GM18508 (cell line): Measurements from ENCODE around the gene AMD1.
"Not testable (repeated sequence)": the region's sequence is repeated elsewhere in the genome, so short reads cannot be mapped to it uniquely, and the experiment has no call there.

ENCODE experiments used
- ATAC-seq: cut with Tn5 transposase; IDR thresholded peaks from one replicate; pipeline ENCODE4 v1.9.1; 2021; ENCODE audit warnings: moderate number of reproducible peaks; ENCODE audit not compliant: insufficient read depth, unreplicated experiment

Gene AMD1

DNA sequence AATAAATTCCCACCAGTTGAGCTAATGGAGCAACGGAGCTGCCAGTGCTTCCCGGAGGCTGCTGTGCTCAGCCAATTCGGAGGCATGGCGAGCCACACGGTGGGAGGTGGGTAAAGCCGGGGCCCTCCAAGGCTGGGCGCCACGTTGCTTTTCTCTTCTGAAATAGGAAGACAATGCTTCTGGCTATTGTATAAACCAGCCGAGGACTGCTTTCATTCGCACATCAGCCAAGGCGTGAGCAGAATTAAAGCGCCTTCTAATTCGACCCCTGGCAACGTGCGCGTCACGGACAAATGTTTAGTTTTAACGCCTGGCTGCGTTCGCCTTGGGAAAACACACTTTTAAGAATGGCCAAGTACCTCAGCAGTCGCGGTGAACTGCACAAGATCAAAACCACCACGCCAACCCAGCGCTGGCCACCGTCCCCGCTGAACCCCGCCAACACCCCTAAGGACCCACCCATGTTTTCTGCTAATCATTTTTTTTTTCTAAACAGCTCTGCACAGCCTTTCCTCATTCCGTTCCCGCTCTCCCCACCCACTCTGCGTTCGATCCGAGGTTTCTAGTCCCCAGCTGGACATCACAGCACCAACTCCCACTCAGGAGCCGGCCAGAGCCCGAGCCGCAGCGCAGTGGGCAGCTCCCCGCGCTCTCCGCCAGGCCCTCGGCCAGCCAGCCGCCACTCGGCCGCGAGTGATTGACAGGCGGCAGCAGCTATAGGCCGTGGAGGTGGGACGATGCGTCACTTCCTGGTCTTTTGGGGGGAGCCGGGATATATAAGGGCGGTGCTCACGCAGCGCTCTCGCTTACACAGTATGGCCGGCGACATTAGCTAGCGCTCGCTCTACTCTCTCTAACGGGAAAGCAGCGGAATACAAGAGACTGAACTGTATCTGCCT, at the start of gene AMD1:
TSS of gene AMD1 (plus strand) at position 805 of the 899 bp plus-strand sequence. CDS start 321 bp downstream, outside the sequence.
- peak; percentile 63 for ATAC-seq

DNA sequence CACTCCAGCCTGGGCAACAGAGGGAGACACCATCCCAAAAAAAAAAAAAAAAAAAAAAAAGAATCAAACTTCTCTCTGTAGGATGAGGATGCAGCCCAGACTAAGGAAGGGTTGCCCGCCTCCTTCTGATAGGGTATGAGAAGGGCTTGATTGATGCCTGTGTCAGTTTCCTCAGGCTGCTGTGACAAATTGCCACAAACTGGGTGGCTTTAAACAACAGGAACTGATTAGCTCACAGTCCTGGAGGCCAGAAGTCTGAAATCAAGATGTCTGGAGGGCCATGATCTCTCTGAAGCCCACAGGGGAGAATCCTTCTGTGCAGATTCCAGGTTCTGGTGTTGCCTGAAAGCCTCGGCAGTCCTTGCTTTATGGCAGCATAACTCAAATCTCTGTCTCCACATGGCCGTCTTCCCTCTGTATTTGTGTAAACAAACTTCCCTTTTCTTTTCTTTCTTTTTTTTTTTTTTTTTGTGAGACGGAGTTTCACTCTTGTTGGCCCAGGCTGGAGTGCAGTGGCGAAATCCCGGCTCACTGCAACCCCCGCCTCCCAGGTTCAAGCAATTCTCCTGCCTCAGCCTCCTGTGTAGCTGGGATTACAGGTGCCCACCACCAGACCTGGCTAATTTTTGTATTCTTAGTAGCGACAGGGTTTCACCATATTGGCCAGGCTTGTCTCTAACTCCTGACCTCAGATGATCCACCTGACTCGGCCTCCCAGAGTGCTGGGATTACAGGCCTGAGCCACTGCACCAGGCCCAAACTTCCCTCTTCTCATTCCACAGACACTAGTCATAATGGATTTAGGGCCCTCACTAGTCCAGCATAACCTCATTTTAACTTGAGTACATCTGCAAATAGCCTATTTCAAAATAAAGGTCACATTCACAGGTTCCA, 48.1 kb upstream of the AMD1 start:
- ATAC-seq, result no peak

DNA sequence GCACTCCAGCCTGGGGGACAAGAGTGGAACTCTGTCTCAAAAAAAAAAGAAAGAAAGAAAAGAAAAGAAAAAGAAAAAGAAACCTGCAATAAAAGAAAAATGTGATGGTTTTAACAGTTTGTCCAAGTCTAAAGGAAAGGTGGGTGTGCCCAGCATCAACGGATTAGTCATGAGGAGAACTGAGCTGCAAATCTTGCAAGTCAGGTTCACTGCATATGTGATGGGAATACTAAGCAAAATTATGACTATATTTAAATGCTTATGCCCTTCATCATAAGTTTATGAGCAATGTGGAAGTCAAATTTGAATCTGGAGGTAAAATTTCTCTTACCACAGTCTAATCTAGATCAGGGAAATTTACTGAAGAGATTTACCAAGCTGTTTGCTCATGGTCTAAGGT, 46.2 kb upstream of the AMD1 start:
- ATAC-seq, result no peak

DNA sequence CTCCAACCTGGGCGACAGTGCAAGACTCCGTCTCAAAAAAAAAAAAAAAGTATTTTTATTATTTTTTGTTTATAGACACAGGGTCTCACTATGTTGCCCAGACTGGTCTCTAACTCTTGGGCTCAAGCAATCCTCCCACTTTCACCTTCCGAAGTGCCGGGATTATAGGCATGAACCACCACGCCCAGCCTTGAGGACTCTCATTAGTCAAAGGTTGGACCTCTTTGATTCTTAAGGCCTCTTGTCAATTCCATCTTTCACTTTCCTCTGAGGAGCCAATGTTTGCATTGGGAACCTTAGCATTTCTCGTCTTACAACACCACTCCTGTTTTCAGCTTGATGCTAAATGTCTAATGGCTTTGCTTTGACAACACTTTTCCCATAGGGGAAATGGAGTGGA, 43.2 kb upstream of the AMD1 start:
- ATAC-seq, result no peak

DNA sequence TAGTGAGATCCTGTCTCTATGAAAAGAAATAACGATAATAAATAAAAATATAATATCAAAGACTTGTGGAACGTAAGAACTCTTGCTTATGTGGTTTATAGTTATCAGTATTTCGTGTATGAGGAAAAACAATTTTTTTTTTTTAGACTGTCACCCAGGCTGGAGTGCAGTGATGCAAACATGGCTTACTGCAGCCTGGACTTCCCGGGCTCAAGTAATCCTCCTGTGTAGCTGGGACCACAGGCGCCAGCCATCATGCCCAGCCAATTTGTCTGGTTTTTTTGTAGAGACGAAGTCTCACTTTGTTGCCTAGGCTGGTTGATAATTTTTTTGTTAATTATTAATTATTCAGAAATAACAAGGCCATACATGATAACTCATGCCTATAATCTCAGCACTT, 40.8 kb upstream of the AMD1 start:
- no peak for ATAC-seq

DNA sequence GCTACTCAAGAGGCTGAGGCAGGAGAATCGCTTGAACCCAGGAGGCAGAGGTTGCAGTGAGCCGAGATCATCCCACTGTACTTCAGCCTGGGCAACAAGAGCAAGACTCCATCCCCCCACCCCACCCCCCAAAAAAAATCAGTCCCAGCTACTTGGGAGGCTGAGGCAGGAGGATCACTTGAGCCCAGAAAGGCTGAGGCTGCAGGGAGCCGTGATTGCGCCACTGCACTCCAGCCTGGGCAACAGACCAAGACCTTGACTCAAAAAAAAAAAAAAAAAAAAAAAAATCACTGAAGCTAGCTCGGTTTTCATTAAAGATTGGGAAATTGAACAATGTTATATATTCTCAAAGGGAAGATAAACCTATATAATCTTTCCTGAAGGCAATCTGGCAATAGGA, 38.8 kb upstream of the AMD1 start:
- ATAC-seq, result not testable (repeated sequence)

DNA sequence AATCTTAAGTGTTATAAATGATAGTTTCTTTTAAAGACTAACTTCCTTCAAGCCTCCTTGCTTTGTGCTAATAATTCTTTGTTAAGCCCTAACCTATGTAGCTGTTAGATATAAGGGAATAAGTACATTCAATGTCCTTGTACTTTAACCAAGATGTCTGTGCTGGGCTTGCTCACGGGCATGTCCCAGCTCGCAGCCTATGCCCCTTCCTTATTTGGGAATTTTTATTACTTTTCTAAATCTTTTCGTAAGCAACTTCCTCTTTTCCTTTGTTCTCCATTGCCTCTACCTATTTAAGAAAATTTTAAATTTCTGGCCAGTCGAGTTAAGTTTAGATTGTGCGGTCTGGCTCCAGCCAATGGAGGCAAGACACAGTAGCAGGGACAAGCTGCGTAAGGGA, 33.3 kb upstream of the AMD1 start:
- ATAC-seq, result no peak

DNA sequence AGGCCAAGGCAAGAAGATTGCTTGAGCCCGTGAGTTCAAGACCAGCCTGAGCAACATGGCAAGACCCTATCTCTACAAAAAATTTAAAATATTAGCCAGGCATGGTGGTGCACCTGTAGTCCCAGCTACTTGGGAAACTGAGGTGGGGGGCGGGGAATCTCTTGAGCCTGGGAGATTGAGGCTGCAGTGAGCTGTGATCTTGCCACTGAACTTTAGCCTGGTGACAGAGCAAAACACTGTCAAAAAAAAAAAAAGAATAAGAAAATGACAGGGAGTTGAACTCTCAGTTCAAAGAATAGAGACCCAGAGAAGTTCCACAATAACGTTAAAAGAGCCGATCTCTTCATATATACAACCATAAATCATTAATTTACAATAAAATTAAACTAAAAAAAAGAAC, 24.8 kb upstream of the AMD1 start:
- ATAC-seq, result no peak

DNA sequence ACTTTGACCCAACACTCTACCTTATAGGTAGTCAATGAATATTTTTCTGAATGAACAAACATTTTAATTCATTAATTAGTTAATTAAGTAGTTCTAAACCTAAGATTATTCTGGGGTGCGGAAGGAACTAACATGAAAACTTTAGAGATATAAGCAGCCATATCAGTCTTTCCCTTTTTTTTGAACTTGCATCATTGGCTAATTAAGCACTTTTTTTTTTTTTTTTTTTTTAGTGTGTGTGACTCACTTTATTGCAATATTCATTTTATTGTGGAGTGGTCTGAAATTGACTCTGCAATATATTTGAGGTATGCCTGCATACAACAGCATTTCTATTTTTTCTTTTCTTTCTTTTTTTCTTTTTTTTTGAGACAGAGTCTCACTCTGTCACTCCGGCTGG, 21.8 kb upstream of the AMD1 start:
- no peak for ATAC-seq

DNA sequence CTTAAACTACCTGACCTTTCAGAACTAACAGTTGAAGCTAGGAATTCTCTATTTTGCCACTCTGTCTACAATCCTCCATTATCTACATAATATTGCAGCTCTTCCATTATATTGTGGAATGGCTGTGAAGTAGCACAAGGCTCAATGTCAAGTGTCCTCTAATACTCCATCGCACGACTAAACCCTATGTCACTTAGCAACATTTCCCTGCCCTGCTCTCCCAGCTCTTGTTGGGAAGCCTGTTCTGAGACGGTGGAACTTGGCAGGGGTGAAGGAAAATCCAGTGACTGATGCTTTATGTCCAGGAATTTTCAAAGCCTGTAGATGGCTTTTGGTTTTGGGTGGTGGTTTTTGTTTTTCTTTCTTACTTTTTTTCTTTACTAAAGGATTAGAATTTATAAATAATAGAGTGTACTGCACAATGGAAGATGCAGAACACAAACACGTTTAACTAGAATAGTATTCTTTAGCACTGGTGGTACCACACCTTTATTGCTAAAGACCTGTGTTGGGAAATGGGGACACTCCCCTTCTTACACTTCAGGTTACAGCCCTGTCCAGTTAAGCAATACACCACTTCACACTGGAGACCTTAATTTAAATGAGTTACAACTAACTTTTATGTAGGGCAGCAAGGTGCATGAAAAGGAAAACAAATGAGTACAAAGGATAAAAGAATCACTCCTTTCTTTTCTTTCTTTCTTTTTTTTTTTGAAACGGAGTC, 20.7 kb upstream of the AMD1 start:
- no peak for ATAC-seq

DNA sequence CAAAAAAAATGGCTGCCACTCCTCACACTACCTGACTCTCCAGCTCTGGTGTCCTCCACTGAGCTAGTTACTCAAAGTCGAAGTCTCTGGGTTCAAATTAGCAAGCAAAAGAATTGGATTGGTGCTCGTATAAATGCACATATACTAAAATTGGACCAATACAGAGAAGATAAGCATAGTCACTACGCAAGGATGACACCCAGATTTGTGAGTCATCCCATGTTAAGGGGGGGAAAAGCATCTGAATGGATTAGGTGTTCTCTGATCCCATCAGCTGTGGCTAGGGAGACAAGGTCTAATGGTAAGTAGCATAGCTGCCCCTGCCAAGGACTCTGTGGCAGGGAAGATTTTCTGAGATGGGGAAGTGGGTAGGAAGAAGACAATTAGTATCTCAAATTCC, 18.3 kb upstream of the AMD1 start:
- ATAC-seq, result no peak

DNA sequence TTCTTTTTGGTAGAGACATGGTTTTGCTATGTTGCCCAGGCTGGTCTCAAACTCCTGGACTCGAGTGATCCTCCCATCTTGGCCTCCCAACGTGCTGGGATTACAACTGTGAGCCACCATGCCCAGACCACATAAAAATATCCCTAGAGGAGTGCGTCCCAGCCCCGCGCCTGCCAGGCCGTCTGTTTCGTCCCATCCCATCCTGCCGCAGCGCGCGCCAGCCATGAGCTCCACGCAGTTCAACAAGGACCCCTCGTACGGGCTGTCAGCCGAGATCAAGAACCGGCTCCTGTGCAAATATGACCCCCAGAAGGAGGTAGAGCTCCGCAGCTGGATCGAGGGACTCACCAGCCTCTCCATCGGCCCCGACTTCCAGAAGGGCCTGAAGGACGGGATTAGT, 16.6 kb upstream of the AMD1 start:
- ATAC-seq, result no peak

DNA sequence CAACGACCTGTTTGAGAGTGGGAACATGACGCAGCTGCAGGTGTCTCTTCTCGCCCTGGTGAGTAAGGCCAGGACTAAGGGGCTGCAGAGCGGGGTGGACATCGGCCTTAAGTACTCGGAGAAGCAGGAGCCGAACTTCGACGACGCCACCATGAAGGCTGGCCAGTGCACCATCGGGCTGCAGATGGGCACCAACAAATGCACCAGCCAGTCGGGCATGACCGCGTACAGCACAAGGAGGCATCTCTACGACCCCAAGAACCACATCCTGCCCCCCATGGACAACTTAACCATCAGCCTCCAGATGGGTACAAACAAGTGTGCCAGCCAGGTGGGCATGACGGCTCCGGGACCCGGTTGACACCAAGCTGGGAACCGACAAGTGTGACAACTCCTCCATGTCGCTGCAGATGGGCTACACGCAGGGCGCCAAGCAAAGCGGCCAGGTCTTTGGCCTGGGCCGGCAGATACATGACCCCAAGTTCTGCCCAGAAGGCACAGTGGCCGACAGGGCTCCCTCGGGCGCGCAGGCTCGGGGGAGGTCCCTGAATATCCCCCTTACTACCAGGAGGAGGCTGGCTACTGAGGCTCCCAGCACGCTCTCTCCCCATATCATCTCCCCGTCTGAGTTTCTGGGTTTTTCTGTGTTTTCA, 15.9 kb upstream of the AMD1 start:
- ATAC-seq, result no peak

DNA sequence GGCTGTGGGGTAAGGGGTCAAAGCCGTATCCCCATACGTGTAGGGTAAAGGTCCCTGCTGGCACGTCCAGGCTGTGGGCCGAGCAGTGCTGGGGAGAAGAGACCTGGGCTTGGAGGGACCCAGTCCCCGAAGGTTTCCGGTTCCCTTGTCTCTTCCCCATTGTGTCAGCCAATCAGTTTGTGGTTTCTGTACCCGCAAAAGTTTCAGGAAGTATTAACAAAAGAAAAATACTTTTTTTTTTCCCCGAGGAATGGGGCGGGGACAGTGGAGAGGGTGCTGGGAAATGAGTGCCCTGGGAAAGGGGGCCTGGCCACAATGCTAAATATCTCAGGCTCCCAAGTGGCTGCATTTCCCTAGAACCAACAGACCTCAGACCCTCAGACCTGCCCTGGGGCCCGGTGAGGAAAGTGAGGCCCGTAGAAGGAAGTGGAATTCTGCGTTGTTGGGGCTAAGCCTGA, 15.2 kb upstream of the AMD1 start:
- no peak for ATAC-seq

DNA sequence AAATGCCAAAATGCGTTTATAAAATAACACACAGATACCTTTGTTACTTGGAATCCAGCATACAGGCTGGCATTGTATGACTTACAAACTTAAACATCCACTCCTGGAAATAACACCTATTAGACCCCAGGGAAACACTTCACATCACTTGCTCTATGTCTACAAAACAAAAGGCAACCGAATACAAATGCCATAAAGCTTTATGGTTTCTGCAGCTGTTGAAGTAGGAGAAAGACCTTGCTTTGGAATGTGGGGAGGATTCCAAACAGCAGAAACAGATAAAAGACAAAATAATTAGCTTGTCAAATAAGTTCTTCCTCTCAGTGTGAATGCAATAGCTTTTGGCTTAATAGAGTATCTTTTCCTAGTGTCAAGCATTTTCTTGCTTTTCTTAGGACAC, 9.8 kb upstream of the AMD1 start:
- no peak for ATAC-seq

DNA sequence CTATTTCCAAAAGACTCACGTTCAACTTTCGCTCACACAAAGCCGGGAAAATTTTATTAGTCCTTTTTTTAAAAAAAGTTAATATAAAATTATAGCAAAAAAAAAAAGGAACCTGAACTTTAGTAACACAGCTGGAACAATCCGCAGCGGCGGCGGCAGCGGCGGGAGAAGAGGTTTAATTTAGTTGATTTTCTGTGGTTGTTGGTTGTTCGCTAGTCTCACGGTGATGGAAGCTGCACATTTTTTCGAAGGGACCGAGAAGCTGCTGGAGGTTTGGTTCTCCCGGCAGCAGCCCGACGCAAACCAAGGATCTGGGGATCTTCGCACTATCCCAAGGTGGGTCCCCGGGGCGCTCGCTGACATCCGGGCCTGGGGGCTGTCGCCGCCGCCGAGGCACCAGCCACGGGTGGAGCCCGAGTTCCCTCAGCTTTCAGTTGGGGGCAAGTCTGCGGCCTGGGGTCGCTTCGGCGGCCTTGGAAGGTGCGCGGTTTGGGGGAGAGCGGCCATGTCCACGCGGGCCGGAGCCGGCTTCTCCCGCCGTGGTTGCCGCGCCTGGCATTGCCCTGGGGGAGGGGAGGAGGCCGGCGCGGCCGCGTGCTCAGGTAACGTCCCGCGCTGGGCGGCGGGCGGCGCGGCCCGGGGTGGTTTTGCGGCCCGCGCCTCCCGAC, 429 bp downstream of the AMD1 start:
- no peak for ATAC-seq

DNA sequence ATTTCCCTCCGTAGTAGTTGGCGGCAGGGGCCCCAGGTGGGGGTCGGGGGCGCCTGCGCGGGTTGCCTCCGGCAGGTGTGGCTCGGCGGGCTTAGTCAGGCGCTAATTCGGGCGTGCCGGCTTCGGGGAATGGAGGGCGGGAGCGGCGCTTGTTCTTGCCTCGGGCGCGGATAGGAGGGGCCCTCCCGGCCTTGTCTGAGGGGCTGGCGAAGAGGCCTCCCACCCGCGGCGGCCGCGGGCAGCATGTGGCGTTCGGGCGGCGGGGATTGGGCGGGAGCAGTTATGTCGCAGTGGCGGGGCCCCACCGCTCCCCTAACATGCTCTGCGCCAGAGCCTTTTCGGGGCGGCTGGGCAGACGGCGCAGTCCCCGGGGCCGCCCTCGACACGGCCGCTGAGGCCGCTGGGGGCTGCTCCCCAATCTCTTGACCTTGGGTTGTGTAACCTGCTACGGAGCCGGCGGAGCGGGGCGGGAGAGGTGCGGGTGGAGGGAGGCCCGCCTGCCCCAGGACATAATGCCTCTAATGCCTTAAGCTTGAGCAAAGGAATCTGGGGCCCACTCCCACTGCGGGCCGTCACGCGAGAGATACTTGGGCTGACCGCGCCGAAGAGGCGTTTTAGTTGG, 1.1 kb downstream of the AMD1 start:
- ATAC-seq, result no peak

DNA sequence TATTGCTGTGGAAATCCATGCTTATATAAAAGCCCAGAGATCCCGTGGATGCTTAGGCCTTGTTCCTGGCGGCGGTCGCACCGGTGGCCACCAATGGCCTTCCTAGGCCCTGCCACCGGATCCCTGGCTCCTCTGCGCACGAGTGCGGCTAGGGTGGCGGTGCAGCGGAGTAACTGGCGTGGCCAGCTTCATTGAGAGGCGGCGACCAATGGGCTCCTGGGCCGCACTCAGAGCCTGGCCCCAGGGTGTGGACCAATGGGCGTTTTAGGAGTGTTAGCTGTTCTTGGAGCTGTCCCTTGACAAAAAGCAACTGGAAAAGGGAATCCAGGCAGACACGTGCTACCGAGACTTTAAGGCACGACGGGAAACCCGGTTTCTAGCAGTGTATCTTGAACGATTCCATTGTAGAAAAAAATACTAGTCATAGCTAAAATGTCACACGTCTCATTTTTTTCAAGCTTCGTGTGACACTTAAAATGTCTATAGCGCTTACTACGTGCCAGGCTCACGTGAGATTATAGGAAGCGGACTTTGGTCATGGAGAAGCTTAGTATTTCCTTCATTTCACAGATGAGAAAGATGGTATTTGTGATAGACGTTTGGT, 1.7 kb downstream of the AMD1 start:
- ATAC-seq, result no peak
